H9 (cell line): Measurements from ENCODE around the gene RNF183. TPM values are rescaled to one million over a fixed set of nuclear protein-coding genes. Genes with fewer than 3 reads are reported as not detected.

ENCODE experiments used
- DNase-seq: peaks from one replicate; pipeline ENCODE4 v3.0.0-alpha.2; 2017
- H2AFZ ChIP-seq: one replicate; pipeline ENCODE4 v1.6.1; 2013; ENCODE audit warnings: mild to moderate bottlenecking, low read length, control low read depth, moderate library complexity
- H2AK5ac ChIP-seq: 2 replicates; pipeline ENCODE4 v1.6.1; 2013; ENCODE audit warnings: low read length, control low read depth, mixed read lengths; ENCODE audit not compliant: insufficient read length
- H2BK120ac ChIP-seq: one replicate; pipeline ENCODE4 v1.6.1; 2013; ENCODE audit warnings: low read depth, mild to moderate bottlenecking, low read length, control low read depth, inconsistent platforms; ENCODE audit not compliant: poor library complexity, severe bottlenecking
- H2BK12ac ChIP-seq: 2 replicates; pipeline ENCODE4 v1.6.1; 2013; ENCODE audit warnings: low read length, control low read depth, mixed read lengths, low read depth; ENCODE audit not compliant: insufficient read length
- H2BK15ac ChIP-seq: 2 replicates; pipeline ENCODE4 v1.6.1; 2013; ENCODE audit warnings: low read depth, low read length, control low read depth
- H2BK20ac ChIP-seq: one replicate; pipeline ENCODE4 v1.6.1; 2013; ENCODE audit warnings: low read depth, mild to moderate bottlenecking, low read length, control low read depth, inconsistent platforms; ENCODE audit not compliant: poor library complexity, severe bottlenecking
- H2BK5ac ChIP-seq: 2 replicates; pipeline ENCODE4 v1.6.1; 2013; ENCODE audit warnings: low read length, control low read depth, mixed read lengths; ENCODE audit not compliant: insufficient read length
- H3K14ac ChIP-seq: 2 replicates; pipeline ENCODE4 v1.6.1; 2013; ENCODE audit warnings: low read length, control low read depth; ENCODE audit not compliant: insufficient read depth
- H3K18ac ChIP-seq: 2 replicates; pipeline ENCODE4 v1.6.1; 2013; ENCODE audit warnings: low read depth, mild to moderate bottlenecking, mixed read lengths, low read length, control low read depth; ENCODE audit not compliant: insufficient read length
- H3K23ac ChIP-seq: 2 replicates; pipeline ENCODE4 v1.6.1; 2013; ENCODE audit warnings: low read length, control low read depth, mixed read lengths, low read depth; ENCODE audit not compliant: insufficient read length
- H3K23me2 ChIP-seq: 2 replicates; pipeline ENCODE4 v1.6.1; 2013; ENCODE audit warnings: low read depth, mild to moderate bottlenecking, mixed read lengths, low read length, control low read depth; ENCODE audit not compliant: insufficient read length, poor library complexity, severe bottlenecking
- H3K27ac ChIP-seq: 2 replicates; pipeline ENCODE4 v1.5.1; 2013; ENCODE audit warnings: low read length, control low read depth, mixed read lengths, low read depth; ENCODE audit not compliant: insufficient read length
- H3K27me3 ChIP-seq: 2 replicates; pipeline ENCODE4 v1.6.1; 2013; ENCODE audit warnings: low read length, control low read depth, inconsistent platforms; ENCODE audit not compliant: insufficient read depth
- H3K4ac ChIP-seq: 2 replicates; pipeline ENCODE4 v1.6.1; 2013; ENCODE audit warnings: low read depth, mild to moderate bottlenecking, control low read depth, inconsistent platforms, low read length, moderate library complexity
- H3K4me1 ChIP-seq: 2 replicates; pipeline ENCODE4 v1.6.1; 2013; ENCODE audit warnings: low read length, control low read depth, inconsistent platforms; ENCODE audit not compliant: insufficient read depth
- H3K4me2 ChIP-seq: 2 replicates; pipeline ENCODE4 v1.6.1; 2013; ENCODE audit warnings: low read length, control low read depth, mixed read lengths; ENCODE audit not compliant: insufficient read length, insufficient read depth
- H3K56ac ChIP-seq: 2 replicates; pipeline ENCODE4 v1.6.1; 2013; ENCODE audit warnings: low read depth, mild to moderate bottlenecking, mixed read lengths, low read length, control low read depth; ENCODE audit not compliant: insufficient read length
- H3K79me1 ChIP-seq: 2 replicates; pipeline ENCODE4 v1.6.1; 2013; ENCODE audit warnings: low read depth, mild to moderate bottlenecking, moderate library complexity, low read length, control low read depth, inconsistent platforms; ENCODE audit not compliant: insufficient read depth, poor library complexity, severe bottlenecking
- H3K79me2 ChIP-seq: 2 replicates; pipeline ENCODE4 v1.6.1; 2013; ENCODE audit warnings: low read length, control low read depth, inconsistent platforms; ENCODE audit not compliant: insufficient read depth
- H3K9ac ChIP-seq: 2 replicates; pipeline ENCODE4 v1.6.1; 2013; ENCODE audit warnings: low read length, control low read depth, mixed read lengths; ENCODE audit not compliant: insufficient read length; ENCODE audit errors: extremely low read depth
- H3K9me3 ChIP-seq: one replicate; pipeline ENCODE4 v1.6.1; 2013; ENCODE audit warnings: low read depth, low read length, inconsistent platforms; ENCODE audit not compliant: control insufficient read depth
- H3T11ph ChIP-seq: one replicate; pipeline ENCODE4 v1.6.1; 2013; ENCODE audit warnings: mild to moderate bottlenecking, low read length, control low read depth, inconsistent platforms
- H4K20me1 ChIP-seq: one replicate; pipeline ENCODE4 v1.6.1; 2013; ENCODE audit not compliant: control insufficient read depth, insufficient read length, insufficient read depth
- H4K5ac ChIP-seq: 2 replicates; pipeline ENCODE4 v1.6.1; 2013; ENCODE audit warnings: low read depth, mild to moderate bottlenecking, mixed read lengths, low read length, control low read depth; ENCODE audit not compliant: insufficient read length
- H4K8ac ChIP-seq: replicated peaks from 2 replicates; pipeline ENCODE4 v1.6.1; 2013; ENCODE audit warnings: low read length, control low read depth, mixed read lengths, low read depth; ENCODE audit not compliant: insufficient read length
- H4K91ac ChIP-seq: 2 replicates; pipeline ENCODE4 v1.6.1; 2013; ENCODE audit warnings: low read depth, mild to moderate bottlenecking, moderate library complexity, mixed read lengths, low read length, control low read depth; ENCODE audit not compliant: insufficient read length
- H3K27ac Mint-ChIP-seq, 3 experiments: 2 replicates in 2 of 3; 3 replicates in 1 of 3; pipeline ENCODE4 v1.8.0; 2020 to 2021; ENCODE audit warnings: mixed read lengths in 3 of 3, mild to moderate bottlenecking in 1 of 3, moderate library complexity in 1 of 3
- H3K27me3 Mint-ChIP-seq: 2 replicates; pipeline ENCODE4 v1.8.0; 2021; ENCODE audit warnings: low read depth, mild to moderate bottlenecking, moderate library complexity, mixed read lengths
- H3K36me3 Mint-ChIP-seq, 3 experiments: 2 replicates in 2 of 3; 3 replicates in 1 of 3; pipeline ENCODE4 v1.8.0; 2020 to 2021; ENCODE audit warnings: low read depth in 3 of 3, mixed read lengths in 3 of 3; ENCODE audit not compliant: insufficient read depth in 1 of 3
- H3K4me1 Mint-ChIP-seq, 2 experiments: 2 replicates each; pipeline ENCODE4 v1.8.0; 2020; ENCODE audit warnings: mixed read lengths in 2 of 2
- H3K4me3 Mint-ChIP-seq, 2 experiments: 2 replicates in 1 of 2; 3 replicates in 1 of 2; pipeline ENCODE4 v1.8.0; 2020 to 2021; ENCODE audit warnings: mild to moderate bottlenecking in 2 of 2, mixed read lengths in 2 of 2, moderate library complexity in 1 of 2
- H3K9me3 Mint-ChIP-seq, 2 experiments: 2 replicates in 1 of 2; 3 replicates in 1 of 2; pipeline ENCODE4 v1.8.0; 2020; ENCODE audit warnings: mild to moderate bottlenecking in 2 of 2, mixed read lengths in 2 of 2, moderate library complexity in 1 of 2
- CTCF ChIP-seq: fragments of 200-600 bp; sonication (generic); conservative IDR thresholded peaks from 3 replicates; pipeline ENCODE4 v1.8.0; 2021; ENCODE audit warnings: antibody characterized with exemption, mild to moderate bottlenecking
- WGBS: extraction: QIAGEN DNeasy Blood & Tissue Kit; methylation state at CpG from one replicate; pipeline ENCODE4 v1.1.7; 2013; ENCODE audit warnings: missing lambda C conversion rate, low lambda C conversion rate, mixed read lengths; ENCODE audit not compliant: insufficient read length; ENCODE audit errors: extremely low coverage; 5-methylcytosine and 5-hydroxymethylcytosine counted together
- total RNA-seq: library from RNA; stranded (reverse); gene quantifications from 2 replicates; pipeline ENCODE4 v1.2.1, GENCODE V29; 2021

The RNF183 gene
- total RNA-seq, 1 experiment from 2014 or later = 0.33 TPM

- H3K4me2 ChIP-seq = no peak overlapping the region
- WGBS = no CpG with 5 or more reads among the region's 6 CpGs
- peaks cover 43% of the 10 kb centered on the region for H3K27me3 Mint-ChIP-seq
Observed at GRCh38 chr9:113350937-113351336, 47.8 kb upstream of the RNF183 start.

More at GRCh38 chr9:113350937-113351336, 47.8 kb upstream of the RNF183 start:
- Histone ChIP-seq H3K79me2 (no peaks in the 10 kb centered on the region), H4K5ac (no peak overlapping the region), H4K91ac (no peak overlapping the region), H3K14ac (no peak overlapping the region), H3K27ac (no peak overlapping the region), H2AK5ac (no peak overlapping the region), H3K27me3 (no peaks in the 10 kb centered on the region), H2BK15ac (no peak overlapping the region), H3K18ac (no peak overlapping the region), H3K56ac (no peak overlapping the region), H3K23ac (no peak overlapping the region), H2BK5ac (no peak overlapping the region), H3K9ac (no peak overlapping the region), H3K23me2 (peaks cover 9% of the 10 kb centered on the region), H2BK12ac (no peak overlapping the region), H3K4me1 (peaks cover 2% of the 10 kb centered on the region; the same call in 1 of the 2 replicates), H3K9me3 (no peaks in the 10 kb centered on the region), H3K79me1 (no peaks in the 10 kb centered on the region), H4K20me1 (no peaks in the 10 kb centered on the region), H3K4ac (no peak overlapping the region), H2BK20ac (no peak overlapping the region), H4K8ac (no peak overlapping the region), H2AFZ (no peak overlapping the region), H2BK120ac (no peak overlapping the region), H3T11ph (no peak overlapping the region)
- peak overlapping the region; percentile 77 to 89; a peak in 3 of 5 replicates for H3K4me3 Mint-ChIP-seq
- no peaks in the 10 kb centered on the region; a peak in 1 of 7 replicates for H3K36me3 Mint-ChIP-seq
- no peaks in the 10 kb centered on the region for H3K9me3 Mint-ChIP-seq
- no peak for TF ChIP-seq CTCF
- no peak for DNase-seq
- peaks cover 20 to 21% of the 10 kb centered on the region in 2 experiments for H3K4me1 Mint-ChIP-seq
- H3K27ac Mint-ChIP-seq = no peak overlapping the region
